Left forelimb (tissue), 1 donor: ENCODE measurements around the gene SCAMP4.

ENCODE experiments used
- DNase-seq: peaks from one replicate; pipeline ENCODE4 v3.0.0-alpha.2; 2018; ENCODE audit warnings: low spot score

The SCAMP4 gene

GRCh38 chr19:1912760-1913505 lies 7.7 kb downstream of the SCAMP4 start:
- no peak for DNase-seq

GRCh38 chr19:1913781-1914577 lies 8.8 kb downstream of the SCAMP4 start:
- DNase-seq, result no peak

GRCh38 chr19:1914826-1915341 lies 9.7 kb downstream of the SCAMP4 start:
- no peak for DNase-seq

GRCh38 chr19:1917146-1917545 lies 11.9 kb downstream of the SCAMP4 start:
- no peak for DNase-seq

GRCh38 chr19:1917926-1918325 lies 12.7 kb downstream of the SCAMP4 start:
- DNase-seq, result no peak

- no peak for DNase-seq
Measured at GRCh38 chr19:1918975-1919374, 13.8 kb downstream of the SCAMP4 start.

- DNase-seq, result no peak
Measured at GRCh38 chr19:1920644-1921043, 15.4 kb downstream of the SCAMP4 start.

GRCh38 chr19:1921326-1921725 lies 16.1 kb downstream of the SCAMP4 start:
- DNase-seq, result no peak

- no peak for DNase-seq
Measured at GRCh38 chr19:1921825-1922224, 16.6 kb downstream of the SCAMP4 start.

- DNase-seq, result no peak
Measured at GRCh38 chr19:1922803-1923202, 17.6 kb downstream of the SCAMP4 start.

GRCh38 chr19:1923319-1923718 lies 18.1 kb downstream of the SCAMP4 start:
- no peak for DNase-seq

GRCh38 chr19:1924320-1924961 lies 19.2 kb downstream of the SCAMP4 start:
- DNase-seq, result no peak

GRCh38 chr19:1925544-1925943 lies 20.3 kb downstream of the SCAMP4 start:
- DNase-seq, result no peak

GRCh38 chr19:1929021-1929742 lies 24.0 kb downstream of the SCAMP4 start:
- no peak for DNase-seq

GRCh38 chr19:1931445-1931844 lies 26.2 kb downstream of the SCAMP4 start:
- DNase-seq, result no peak

GRCh38 chr19:1932395-1932794 lies 27.2 kb downstream of the SCAMP4 start:
- DNase-seq, result no peak

GRCh38 chr19:1933244-1933643 lies 28.0 kb downstream of the SCAMP4 start:
- DNase-seq, result no peak

- DNase-seq, result no peak
Measured at GRCh38 chr19:1933942-1934341, 28.7 kb downstream of the SCAMP4 start.

GRCh38 chr19:1935484-1936208 lies 30.4 kb downstream of the SCAMP4 start:
- no peak for DNase-seq

- no peak for DNase-seq
Measured at GRCh38 chr19:1936430-1936829, 31.2 kb downstream of the SCAMP4 start.

- DNase-seq, result no peak
Measured at GRCh38 chr19:1936916-1937610, 31.9 kb downstream of the SCAMP4 start.
